HepG2 (cell line): ENCODE results near the gene PRR35. TPM values are rescaled to one million over a fixed set of nuclear protein-coding genes. Genes with fewer than 3 reads are reported as not detected.

ENCODE experiments used
- ATAC-seq: fragments of 200-7000 bp; cut with Tn5 transposase; 3 replicates; pipeline ENCODE4 v1.9.1; 2020; ENCODE audit warnings: mild to moderate bottlenecking, moderate library complexity
- BruUV-seq: library from RNA; stranded (reverse); fragments of 400-500 nt; replicated peaks from 2 replicates; lab custom pipeline; 2021; lab: Mats Ljungman, UMichigan
- CTCF ChIA-PET: fragments of 300-600 bp; formaldehyde crosslinking; extraction: SDS; loops from one replicate; lab custom pipeline; 2021; ENCODE audit warnings: low total read pairs, inconsistent platforms, low intra/inter-chr PET ratio; lab: Yijun Ruan, JAX
- POLR2A ChIA-PET: fragments of 350-600 bp; sonication (Branson Sonifier 250); formaldehyde crosslinking; loops from one replicate; lab custom pipeline; 2020; ENCODE audit warnings: antibody characterized with exemption, inconsistent platforms; lab: Yijun Ruan, JAX
- DNase-seq: peaks from one replicate; pipeline ENCODE4 v3.0.0-alpha.2; 2015; ENCODE audit warnings: low spot score
- FAIRE-seq: peaks from 3 replicates; lab custom pipeline; 2011; peaks lifted over from hg19 to GRCh38; lab: Jason Lieb, UNC
- H2AFZ ChIP-seq: one replicate; pipeline ENCODE4 v1.6.1; 2011; ENCODE audit warnings: low read length, inconsistent platforms
- H3K27ac ChIP-seq: fragments of 300-600 bp; 3 replicates; pipeline ENCODE4 v1.8.0; 2011; ENCODE audit warnings: mixed run types, mild to moderate bottlenecking, mixed read lengths, low read length, inconsistent platforms; ENCODE audit not compliant: insufficient read depth; ENCODE audit errors: extremely low read length
- H3K27me3 ChIP-seq, 2 experiments: fragments of 200-600 bp in 1 of 2; 2 replicates in 1 of 2; 3 replicates in 1 of 2; pipeline versions ENCODE4 v1.6.0 to v1.8.0; 2011; ENCODE audit warnings: low read length in 2 of 2, mild to moderate bottlenecking in 2 of 2, moderate library complexity in 2 of 2, inconsistent platforms in 1 of 2; ENCODE audit not compliant: insufficient read depth in 2 of 2, control insufficient read depth in 1 of 2
- H3K36me3 ChIP-seq, 2 experiments: fragments of 200-600 bp in 1 of 2; replicated peaks in 1 of 2; 2 replicates in 1 of 2; 3 replicates in 1 of 2; pipeline versions ENCODE4 v1.5.1 to v1.8.0; 2011; ENCODE audit warnings: low read length in 2 of 2, inconsistent platforms in 1 of 2; ENCODE audit not compliant: insufficient read depth in 2 of 2, control insufficient read depth in 1 of 2
- H3K4me1 ChIP-seq: 2 replicates; pipeline ENCODE4 v1.5.1; 2012; ENCODE audit warnings: low read length, inconsistent platforms; ENCODE audit not compliant: insufficient read depth
- H3K4me2 ChIP-seq: 2 replicates; pipeline ENCODE4 v1.6.0; 2011; ENCODE audit warnings: low read depth, low read length, inconsistent platforms
- H3K4me3 ChIP-seq, 3 experiments: fragments of 200-600 bp in 1 of 3; sonication (generic), shearing (Covaris generic) in 1 of 3; replicated peaks in 1 of 3; 2 replicates each; pipeline ENCODE4 v1.5.1; 2011 to 2016; ENCODE audit warnings: low read length in 3 of 3, inconsistent platforms in 2 of 3, low read depth in 2 of 3, mild to moderate bottlenecking in 2 of 3, control low read depth in 1 of 3, mixed read lengths in 1 of 3; ENCODE audit not compliant: insufficient read depth in 1 of 3
- H3K79me2 ChIP-seq: one replicate; pipeline ENCODE4 v1.6.1; 2011; ENCODE audit warnings: low read length, inconsistent platforms; ENCODE audit not compliant: insufficient read depth
- H3K9ac ChIP-seq: 2 replicates; pipeline ENCODE4 v1.6.0; 2011; ENCODE audit warnings: mild to moderate bottlenecking, low read depth, low read length, inconsistent platforms; ENCODE audit not compliant: insufficient read depth
- H3K9me3 ChIP-seq: 2 replicates; pipeline ENCODE4 v1.5.1; 2012; ENCODE audit warnings: mild to moderate bottlenecking, low read length
- H4K20me1 ChIP-seq: 2 replicates; pipeline ENCODE4 v1.6.0; 2011; ENCODE audit warnings: inconsistent platforms, mild to moderate bottlenecking, low read length, moderate library complexity; ENCODE audit not compliant: insufficient read depth
- GATA4 ChIP-seq: sonication (generic); IDR thresholded peaks from 2 replicates; pipeline ENCODE4 v1.6.1; 2016; ENCODE audit warnings: antibody characterized with exemption, low read depth, borderline replicate concordance
- PCBP2 ChIP-seq: fragments of 200-400 bp; formaldehyde crosslinking; optimal IDR thresholded peaks from 2 replicates; pipeline ENCODE3; 2018; ENCODE audit warnings: low read length, low read depth; ENCODE audit not compliant: poor library complexity, severe bottlenecking
- PRMT3 ChIP-seq: sonication (generic); formaldehyde crosslinking; IDR thresholded peaks from 2 replicates; pipeline ENCODE4 v1.8.1; 2022; ENCODE audit warnings: low read depth, mild to moderate bottlenecking, moderate library complexity, missing genetic modification reagents, borderline replicate concordance
- RELA ChIP-seq: sonication (generic); formaldehyde crosslinking; IDR thresholded peaks from 2 replicates; pipeline ENCODE4 v1.4.0; 2020; ENCODE audit warnings: missing genetic modification reagents
- TRIM24 ChIP-seq: sonication (generic); formaldehyde crosslinking; IDR thresholded peaks from 2 replicates; pipeline ENCODE4 v1.8.0; 2022; ENCODE audit warnings: mild to moderate bottlenecking, missing genetic modification reagents
- ZNF292 ChIP-seq: sonication (generic); formaldehyde crosslinking; IDR thresholded peaks from 2 replicates; pipeline ENCODE4 v1.8.1; 2022; ENCODE audit warnings: mild to moderate bottlenecking, low read depth, missing genetic modification reagents, borderline replicate concordance
- ZNF3 ChIP-seq: IDR thresholded peaks from 2 replicates; pipeline ENCODE4 v1.7.0; 2017; ENCODE audit warnings: inconsistent platforms
- ZNF552 ChIP-seq: sonication (generic); formaldehyde crosslinking; IDR thresholded peaks from 2 replicates; pipeline ENCODE4 v1.9.0; 2022; ENCODE audit warnings: missing genetic modification reagents, mild to moderate bottlenecking, borderline replicate concordance
- WGBS: methylation state at CpG from one replicate; pipeline ENCODE4 v1.1.6; 2017; ENCODE audit warnings: low lambda C conversion rate; 5-methylcytosine and 5-hydroxymethylcytosine counted together
- in situ Hi-C: cut with HindIII; loops from 2 replicates; pipeline ENCODE4 v1.10.0; 2017; ENCODE audit warnings: low pct_unique_long_range_greater_than_20kb; ENCODE audit not compliant: extremely low pct_ligation_motif_present
- intact Hi-C: fragments of 100-400 bp; cut with micrococcal nuclease; formaldehyde crosslinking; loops from one replicate; pipeline ENCODE4 v1.10.0; 2022; ENCODE audit not compliant: unreplicated experiment
- polyA plus RNA-seq, 8 experiments: library from polyadenylated mRNA; depleted of rRNA in 3 of 8; stranded (reverse) in 7 of 8; unstranded in 1 of 8; fragments of >200 nt; fragmentation: Illumina TruSeq in 4 of 8; extraction: Trizol in 4 of 8; gene quantifications; 2 replicates each; pipeline versions ENCODE4 v1.2.1 to v1.2.3, GENCODE V29; 2011 to 2016; ENCODE audit warnings: low read depth in 4 of 8, missing spikeins in 1 of 8, mixed read lengths in 1 of 8; ENCODE audit not compliant: insufficient read depth in 1 of 8
- total RNA-seq, 5 experiments: library from RNA; depleted of rRNA; stranded (reverse); fragments of >200 nt; fragmentation: Illumina TruSeq; extraction: Trizol; gene quantifications; 2 replicates each; pipeline ENCODE4 v1.2.3, GENCODE V29; 2016; ENCODE audit warnings: low read depth in 1 of 5
- TF ChIP-seq, protein P1 (sequence below): sonication (generic); formaldehyde crosslinking; IDR thresholded peaks from 2 replicates; pipeline ENCODE4 v1.4.0; 2020; ENCODE audit warnings: missing genetic modification reagents
- TF ChIP-seq, protein P2 (sequence below): IDR thresholded peaks from 2 replicates; pipeline ENCODE4 v1.6.1; 2016; ENCODE audit warnings: low read depth
- TF ChIP-seq, protein P3 (sequence below): sonication (generic); formaldehyde crosslinking; conservative IDR thresholded peaks from 2 replicates; pipeline ENCODE4 v1.8.0; 2022; ENCODE audit warnings: low read depth, missing genetic modification reagents
- TF ChIP-seq, protein P4 (sequence below): sonication (generic); formaldehyde crosslinking; IDR thresholded peaks from 2 replicates; pipeline ENCODE4 v1.5.0; 2020; ENCODE audit warnings: mild to moderate bottlenecking, missing genetic modification reagents, borderline replicate concordance

Gene PRR35
- total and polyA plus RNA-seq, 2 of the 13 experiments (the other 11 are each of a cell fraction or from before 2014, with no cell fraction given), result 0.07 to 0.16 TPM

DNA sequence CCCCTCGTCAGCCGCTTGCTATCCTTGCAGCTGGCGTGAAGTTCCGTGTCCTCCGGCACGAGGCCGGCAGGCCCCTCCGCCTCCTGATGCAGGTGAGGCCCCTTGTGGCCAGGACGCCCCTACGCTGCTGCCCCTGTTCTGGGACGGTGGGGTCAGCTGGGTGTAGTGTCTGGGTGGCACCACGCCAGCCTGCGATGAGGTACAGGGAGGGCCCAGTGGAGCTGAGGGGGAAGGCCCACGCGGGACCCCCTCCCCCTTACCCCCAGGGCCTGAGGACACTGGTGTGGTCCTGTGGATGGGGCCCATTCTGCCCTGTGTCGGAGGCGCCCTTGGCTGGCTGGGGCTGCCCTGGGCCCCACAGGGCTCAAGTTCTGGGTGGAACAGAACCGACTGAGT, 22.0 kb downstream of the PRR35 start:
- in situ Hi-C loops (no loop called here), intact Hi-C loops (loop anchor here (10.0 kb wide), 1 partner anchor 63 kb away; the partner anchor contains the start of genes MCRIP2 and WDR90)
- H3K4me1 ChIP-seq, result peaks cover 23% of the 10 kb centered on the region
- no peaks in the 10 kb centered on the region for H3K9me3 ChIP-seq
- CTCF ChIA-PET, result no interaction called here
- POLR2A ChIA-PET, result no interaction called here
- no peak overlapping the region for H3K27ac ChIP-seq
- no TSS peak for BruUV-seq
- 73% methylated on average over 3 of the region's 18 CpGs for WGBS
- ATAC-seq (no peak), DNase-seq (no peak), FAIRE-seq (no peak)
- H3K79me2 ChIP-seq, result no peaks in the 10 kb centered on the region
- no peak overlapping the region for H3K4me2 ChIP-seq
- no peak overlapping the region for H2AFZ ChIP-seq
- H3K36me3 ChIP-seq, result no peaks in the 10 kb centered on the region
- H3K9ac ChIP-seq, result no peak overlapping the region
- TF ChIP-seq PCBP2, result no peak
- TF ChIP-seq PRMT3 (CRISPR knock-in tag), result no peak
- no peak for TF ChIP-seq RELA (CRISPR knock-in tag)
- TF ChIP-seq, protein P1, sequence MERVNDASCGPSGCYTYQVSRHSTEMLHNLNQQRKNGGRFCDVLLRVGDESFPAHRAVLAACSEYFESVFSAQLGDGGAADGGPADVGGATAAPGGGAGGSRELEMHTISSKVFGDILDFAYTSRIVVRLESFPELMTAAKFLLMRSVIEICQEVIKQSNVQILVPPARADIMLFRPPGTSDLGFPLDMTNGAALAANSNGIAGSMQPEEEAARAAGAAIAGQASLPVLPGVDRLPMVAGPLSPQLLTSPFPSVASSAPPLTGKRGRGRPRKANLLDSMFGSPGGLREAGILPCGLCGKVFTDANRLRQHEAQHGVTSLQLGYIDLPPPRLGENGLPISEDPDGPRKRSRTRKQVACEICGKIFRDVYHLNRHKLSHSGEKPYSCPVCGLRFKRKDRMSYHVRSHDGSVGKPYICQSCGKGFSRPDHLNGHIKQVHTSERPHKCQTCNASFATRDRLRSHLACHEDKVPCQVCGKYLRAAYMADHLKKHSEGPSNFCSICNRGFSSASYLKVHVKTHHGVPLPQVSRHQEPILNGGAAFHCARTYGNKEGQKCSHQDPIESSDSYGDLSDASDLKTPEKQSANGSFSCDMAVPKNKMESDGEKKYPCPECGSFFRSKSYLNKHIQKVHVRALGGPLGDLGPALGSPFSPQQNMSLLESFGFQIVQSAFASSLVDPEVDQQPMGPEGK, result no peak
- no peak for TF ChIP-seq ZNF552
- no peak for TF ChIP-seq ZNF292
- TF ChIP-seq, protein P2, sequence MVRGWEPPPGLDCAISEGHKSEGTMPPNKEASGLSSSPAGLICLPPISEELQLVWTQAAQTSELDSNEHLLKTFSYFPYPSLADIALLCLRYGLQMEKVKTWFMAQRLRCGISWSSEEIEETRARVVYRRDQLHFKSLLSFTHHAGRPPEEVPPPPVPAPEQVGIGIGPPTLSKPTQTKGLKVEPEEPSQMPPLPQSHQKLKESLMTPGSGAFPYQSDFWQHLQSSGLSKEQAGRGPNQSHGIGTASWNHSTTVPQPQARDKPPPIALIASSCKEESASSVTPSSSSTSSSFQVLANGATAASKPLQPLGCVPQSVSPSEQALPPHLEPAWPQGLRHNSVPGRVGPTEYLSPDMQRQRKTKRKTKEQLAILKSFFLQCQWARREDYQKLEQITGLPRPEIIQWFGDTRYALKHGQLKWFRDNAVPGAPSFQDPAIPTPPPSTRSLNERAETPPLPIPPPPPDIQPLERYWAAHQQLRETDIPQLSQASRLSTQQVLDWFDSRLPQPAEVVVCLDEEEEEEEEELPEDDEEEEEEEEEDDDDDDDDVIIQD (CRISPR knock-in tag), result no peak
- TF ChIP-seq, protein P3, sequence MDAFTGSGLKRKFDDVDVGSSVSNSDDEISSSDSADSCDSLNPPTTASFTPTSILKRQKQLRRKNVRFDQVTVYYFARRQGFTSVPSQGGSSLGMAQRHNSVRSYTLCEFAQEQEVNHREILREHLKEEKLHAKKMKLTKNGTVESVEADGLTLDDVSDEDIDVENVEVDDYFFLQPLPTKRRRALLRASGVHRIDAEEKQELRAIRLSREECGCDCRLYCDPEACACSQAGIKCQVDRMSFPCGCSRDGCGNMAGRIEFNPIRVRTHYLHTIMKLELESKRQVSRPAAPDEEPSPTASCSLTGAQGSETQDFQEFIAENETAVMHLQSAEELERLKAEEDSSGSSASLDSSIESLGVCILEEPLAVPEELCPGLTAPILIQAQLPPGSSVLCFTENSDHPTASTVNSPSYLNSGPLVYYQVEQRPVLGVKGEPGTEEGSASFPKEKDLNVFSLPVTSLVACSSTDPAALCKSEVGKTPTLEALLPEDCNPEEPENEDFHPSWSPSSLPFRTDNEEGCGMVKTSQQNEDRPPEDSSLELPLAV (CRISPR knock-in tag), result no peak
- no peak for TF ChIP-seq GATA4
- TF ChIP-seq, protein P4, sequence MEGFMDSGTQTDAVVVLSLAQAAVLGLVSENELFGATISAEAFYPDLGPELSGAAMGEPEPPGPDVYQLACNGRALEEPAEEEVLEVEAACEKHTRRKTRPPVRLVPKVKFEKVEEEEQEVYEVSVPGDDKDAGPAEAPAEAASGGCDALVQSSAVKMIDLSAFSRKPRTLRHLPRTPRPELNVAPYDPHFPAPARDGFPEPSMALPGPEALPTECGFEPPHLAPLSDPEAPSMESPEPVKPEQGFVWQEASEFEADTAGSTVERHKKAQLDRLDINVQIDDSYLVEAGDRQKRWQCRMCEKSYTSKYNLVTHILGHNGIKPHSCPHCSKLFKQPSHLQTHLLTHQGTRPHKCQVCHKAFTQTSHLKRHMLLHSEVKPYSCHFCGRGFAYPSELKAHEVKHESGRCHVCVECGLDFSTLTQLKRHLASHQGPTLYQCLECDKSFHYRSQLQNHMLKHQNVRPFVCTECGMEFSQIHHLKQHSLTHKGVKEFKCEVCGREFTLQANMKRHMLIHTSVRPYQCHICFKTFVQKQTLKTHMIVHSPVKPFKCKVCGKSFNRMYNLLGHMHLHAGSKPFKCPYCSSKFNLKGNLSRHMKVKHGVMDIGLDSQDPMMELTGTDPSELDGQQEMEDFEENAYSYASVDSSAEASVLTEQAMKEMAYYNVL (CRISPR knock-in tag), result no peak
- no peak for TF ChIP-seq ZNF3 (CRISPR knock-in tag)
- no peak for TF ChIP-seq TRIM24 (CRISPR knock-in tag)
- H3K4me3 ChIP-seq, result no peak overlapping the region
- H4K20me1 ChIP-seq, result no peaks in the 10 kb centered on the region
- H3K27me3 ChIP-seq, result no peaks in the 10 kb centered on the region
